NCI-H146 treated with DMSO at 0.1 percent for 48 hours (cell line): Measurements from ENCODE around the gene KIF6.
"Not testable (repeated sequence)": the region's sequence is repeated elsewhere in the genome, so short reads cannot be mapped to it uniquely, and the experiment has no call there.

ENCODE experiments used
- DNase-seq: peaks from one replicate; lab custom pipeline; 2025; ENCODE audit not compliant: unreplicated experiment; lab: John Stamatoyannopoulos, UW

Gene KIF6

GRCh38 chr6:39507331-39507998 lies 217.7 kb downstream of the KIF6 start:
- no peak for DNase-seq

GRCh38 chr6:39502362-39502955 lies 222.7 kb downstream of the KIF6 start:
- not testable (repeated sequence) for DNase-seq

- no peak for DNase-seq
Observed at GRCh38 chr6:39499053-39499452, 226.2 kb downstream of the KIF6 start.

GRCh38 chr6:39498096-39498495 lies 227.1 kb downstream of the KIF6 start:
- DNase-seq, result no peak

- DNase-seq, result no peak
Observed at GRCh38 chr6:39496915-39497314, 228.3 kb downstream of the KIF6 start.

GRCh38 chr6:39496456-39496855 lies 228.8 kb downstream of the KIF6 start:
- DNase-seq, result no peak

- DNase-seq, result no peak
Observed at GRCh38 chr6:39495640-39496039, 229.6 kb downstream of the KIF6 start.

- no peak for DNase-seq
Observed at GRCh38 chr6:39494998-39495397, 230.2 kb downstream of the KIF6 start.

- DNase-seq, result no peak
Observed at GRCh38 chr6:39493777-39494176, 231.4 kb downstream of the KIF6 start.

- no peak for DNase-seq
Observed at GRCh38 chr6:39493174-39493573, 232.0 kb downstream of the KIF6 start.

GRCh38 chr6:39490108-39490507 lies 235.1 kb downstream of the KIF6 start:
- no peak for DNase-seq

- DNase-seq, result no peak
Observed at GRCh38 chr6:39488255-39488879, 236.8 kb downstream of the KIF6 start.

- DNase-seq, result no peak
Observed at GRCh38 chr6:39484276-39484675, 240.9 kb downstream of the KIF6 start.

- not testable (repeated sequence) for DNase-seq
Observed at GRCh38 chr6:39479819-39480218, 245.4 kb downstream of the KIF6 start.

- DNase-seq, result no peak
Observed at GRCh38 chr6:39476670-39477069, 248.5 kb downstream of the KIF6 start.

GRCh38 chr6:39476151-39476550 lies 249.1 kb downstream of the KIF6 start:
- no peak for DNase-seq

GRCh38 chr6:39471954-39472659 lies 253.1 kb downstream of the KIF6 start:
- DNase-seq, result no peak

- no peak for DNase-seq
Observed at GRCh38 chr6:39470506-39470905, 254.7 kb downstream of the KIF6 start.

GRCh38 chr6:39468385-39468784 lies 256.8 kb downstream of the KIF6 start:
- DNase-seq, result no peak

- DNase-seq, result no peak
Observed at GRCh38 chr6:39466631-39467030, 258.6 kb downstream of the KIF6 start.

- no peak for DNase-seq
Observed at GRCh38 chr6:39465539-39465938, 259.7 kb downstream of the KIF6 start.

GRCh38 chr6:39464067-39464466 lies 261.1 kb downstream of the KIF6 start:
- DNase-seq, result no peak
